GM13977 (cell line): ENCODE results near the gene RSPO3.

ENCODE experiments used
- DNase-seq: peaks from one replicate; pipeline ENCODE4 v3.0.0; 2012; ENCODE audit warnings: low spot score
- in situ Hi-C: fragments of 300-500 bp; cut with MboI; formaldehyde crosslinking; loops from one replicate; pipeline ENCODE4 v1.12.0; 2022; ENCODE audit warnings: low sequenced_read_pairs, low pct_unique_long_range_greater_than_20kb, mixed read lengths, inconsistent platforms; ENCODE audit not compliant: unreplicated experiment
- TF ChIP-seq, protein P1 (sequence below): IDR thresholded peaks from 2 replicates; pipeline ENCODE4 v1.5.1; 2012; ENCODE audit warnings: mild to moderate bottlenecking, control low read depth; ENCODE audit not compliant: insufficient read depth; ENCODE audit errors: extremely low read depth, missing control alignments

Gene RSPO3

DNA sequence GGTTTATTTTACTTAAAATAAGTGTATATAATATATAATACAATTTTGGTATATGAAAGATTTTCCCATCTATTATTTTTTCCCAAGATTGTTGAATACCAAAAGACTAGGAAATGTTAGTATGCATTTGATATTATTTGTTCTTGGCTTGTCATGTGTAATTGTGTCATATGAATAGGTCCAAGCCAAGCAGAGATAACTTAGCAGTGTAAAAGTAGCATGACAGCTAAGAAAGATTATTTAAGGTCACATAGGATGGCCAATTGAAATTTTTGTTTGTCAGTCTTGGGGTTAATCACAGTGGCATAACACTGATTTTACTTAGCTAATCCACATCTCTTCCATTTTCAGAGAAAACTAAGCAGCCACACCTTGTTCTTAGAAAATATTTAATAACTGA, 38.8 kb upstream of the RSPO3 start:
- TF ChIP-seq, protein P1, sequence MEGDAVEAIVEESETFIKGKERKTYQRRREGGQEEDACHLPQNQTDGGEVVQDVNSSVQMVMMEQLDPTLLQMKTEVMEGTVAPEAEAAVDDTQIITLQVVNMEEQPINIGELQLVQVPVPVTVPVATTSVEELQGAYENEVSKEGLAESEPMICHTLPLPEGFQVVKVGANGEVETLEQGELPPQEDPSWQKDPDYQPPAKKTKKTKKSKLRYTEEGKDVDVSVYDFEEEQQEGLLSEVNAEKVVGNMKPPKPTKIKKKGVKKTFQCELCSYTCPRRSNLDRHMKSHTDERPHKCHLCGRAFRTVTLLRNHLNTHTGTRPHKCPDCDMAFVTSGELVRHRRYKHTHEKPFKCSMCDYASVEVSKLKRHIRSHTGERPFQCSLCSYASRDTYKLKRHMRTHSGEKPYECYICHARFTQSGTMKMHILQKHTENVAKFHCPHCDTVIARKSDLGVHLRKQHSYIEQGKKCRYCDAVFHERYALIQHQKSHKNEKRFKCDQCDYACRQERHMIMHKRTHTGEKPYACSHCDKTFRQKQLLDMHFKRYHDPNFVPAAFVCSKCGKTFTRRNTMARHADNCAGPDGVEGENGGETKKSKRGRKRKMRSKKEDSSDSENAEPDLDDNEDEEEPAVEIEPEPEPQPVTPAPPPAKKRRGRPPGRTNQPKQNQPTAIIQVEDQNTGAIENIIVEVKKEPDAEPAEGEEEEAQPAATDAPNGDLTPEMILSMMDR, result no peak
- DNase-seq, result no peak
- in situ Hi-C loops, result no loop called here

- DNase-seq, result no peak
- in situ Hi-C loops, result no loop called here
- TF ChIP-seq, protein P1, result no peak
Measured at GRCh38 chr6:127080081-127080480, 38.4 kb upstream of the RSPO3 start.

GRCh38 chr6:127083231-127083962, 35.1 kb upstream of the RSPO3 start:
- TF ChIP-seq, protein P1, result no peak

GRCh38 chr6:127083963-127084310, 34.5 kb upstream of the RSPO3 start:
- no peak for DNase-seq
- in situ Hi-C loops, result no loop called here
- TF ChIP-seq, protein P1, result no peak

More at GRCh38 chr6:127083231-127083962, 35.1 kb upstream of the RSPO3 start:
- in situ Hi-C loops, result no loop called here
- DNase-seq, result no peak

DNA sequence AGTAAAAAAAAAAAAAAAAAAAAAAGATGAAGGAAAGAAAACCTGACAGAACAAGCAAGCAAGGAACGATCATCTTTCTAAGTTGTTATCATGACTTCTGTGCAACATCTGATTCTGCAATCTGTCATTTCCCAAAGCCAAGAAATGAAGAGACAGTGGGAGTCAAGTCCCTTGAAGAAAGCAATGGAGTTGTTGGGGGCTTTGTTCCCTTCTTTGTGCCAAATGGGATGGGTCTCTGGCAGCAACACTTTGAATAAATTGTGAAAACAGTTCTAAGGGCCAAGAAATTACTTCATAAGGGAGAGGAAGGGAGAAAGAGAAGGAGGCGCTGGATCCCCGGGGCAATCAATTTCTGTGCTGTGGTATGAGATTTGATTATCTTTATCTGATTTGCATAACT, 33.3 kb upstream of the RSPO3 start:
- TF ChIP-seq, protein P1, result no peak
- in situ Hi-C loops, result no loop called here

GRCh38 chr6:127090051-127090450, 28.4 kb upstream of the RSPO3 start:
- DNase-seq, result no peak
- in situ Hi-C loops, result no loop called here

More for the DNA sequence above, 33.3 kb upstream of the RSPO3 start:
- DNase-seq, result no peak

More at GRCh38 chr6:127090051-127090450, 28.4 kb upstream of the RSPO3 start:
- TF ChIP-seq, protein P1, result no peak
